Esophagus squamous epithelium (tissue), 5 donors: ENCODE measurements around the gene KCNJ10. TPM values are rescaled to one million over a fixed set of nuclear protein-coding genes. Genes with fewer than 3 reads are reported as not detected.

Experiments
- DNase-seq: peaks from one replicate; lab custom pipeline; 2025; lab: John Stamatoyannopoulos, UW
- H3K27ac ChIP-seq, 4 donors: fragments of 200-600 bp; sonication (generic); one replicate each; pipeline ENCODE4 v1.5.1; 2016 to 2019; ENCODE audit warnings: mild to moderate bottlenecking in 1 of 4
- H3K27me3 ChIP-seq, 4 donors: fragments of 200-600 bp; sonication (generic); 1 replicate in 3 of 4; 2 replicates in 1 of 4; pipeline versions ENCODE4 v1.5.1 to v1.6.0; 2017 to 2021; ENCODE audit warnings: antibody characterized with exemption in 1 of 4
- H3K36me3 ChIP-seq, 3 donors: fragments of 200-600 bp; sonication (generic); one replicate each; pipeline ENCODE4 v1.5.1; 2016 to 2019
- H3K4me1 ChIP-seq, 3 donors: fragments of 200-600 bp; sonication (generic); one replicate each; pipeline ENCODE4 v1.5.1; 2017 to 2019
- H3K4me3 ChIP-seq, 4 donors: fragments of 200-600 bp; sonication (generic); 1 replicate in 3 of 4; 2 replicates in 1 of 4; pipeline ENCODE4 v1.5.1; 2016 to 2019; ENCODE audit warnings: mild to moderate bottlenecking in 2 of 4, moderate library complexity in 1 of 4
- H3K9me3 ChIP-seq, 3 donors: fragments of 200-600 bp; sonication (generic); one replicate each; pipeline ENCODE4 v1.5.1; 2016 to 2019
- POLR2A ChIP-seq, 4 donors: fragments of 450-650 bp; IDR thresholded peaks; one replicate each; pipeline ENCODE4 v1.6.1; 2017; ENCODE audit warnings: antibody characterized with exemption in 4 of 4, mild to moderate bottlenecking in 4 of 4, moderate library complexity in 3 of 4
- WGBS, 2 donors: methylation state at CpG; one replicate each; pipeline ENCODE4 v1.1.5; 2018; 5-methylcytosine and 5-hydroxymethylcytosine counted together
- intact Hi-C: fragments of 100-400 bp; cut with DNase I; formaldehyde crosslinking; loops from one replicate; pipeline ENCODE4 v1.15.0; 2022
- total RNA-seq, 4 donors: library from RNA; depleted of rRNA; stranded (reverse); fragments of >200 nt; gene quantifications; one replicate each; pipeline ENCODE4 v1.1.0, GENCODE V29; 2016
- TF ChIP-seq, protein P1 (sequence below), 6 experiments: fragments of 450-650 bp in 4 of 6; fragments of 200-600 bp in 2 of 6; sonication (generic) in 2 of 6; IDR thresholded peaks; one replicate each; pipeline ENCODE4 v1.5.1; 2016 to 2019; ENCODE audit warnings: antibody characterized with exemption in 6 of 6, mild to moderate bottlenecking in 4 of 6, moderate library complexity in 4 of 6
- donor health status: DM: yes; HTN: yes; CAD: no.

The KCNJ10 gene
- total RNA-seq, 4 donors from 2014 or later, result 0.59 TPM; not detected in 3

DNA sequence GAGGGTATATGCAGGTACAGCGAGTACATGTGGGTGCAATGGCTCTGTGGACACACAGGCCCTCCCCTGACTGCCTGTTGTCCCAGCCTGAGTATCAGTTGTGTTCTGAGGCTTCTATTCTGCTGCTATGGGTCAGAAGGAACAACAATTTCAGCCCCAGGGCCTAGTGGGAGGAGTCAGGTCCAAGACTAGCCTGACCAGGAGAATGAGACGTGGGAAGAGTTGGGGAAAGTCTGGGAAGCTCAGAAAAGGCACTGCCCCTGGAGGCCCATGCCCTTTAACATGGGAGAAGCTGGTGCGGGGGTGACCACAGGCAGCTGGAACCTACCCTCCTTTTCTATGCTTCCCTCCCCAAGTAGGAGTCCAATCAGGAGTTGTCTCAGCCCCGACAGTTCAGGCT lies 20.8 kb upstream of the KCNJ10 start:
- 93 to 100% methylated on average over 1 to 4 of the region's 4 CpGs for WGBS, 2 donors
- H3K36me3 ChIP-seq, result peaks cover 0 to 81% (median 5%) of the 10 kb centered on the region in 3 donors

DNA sequence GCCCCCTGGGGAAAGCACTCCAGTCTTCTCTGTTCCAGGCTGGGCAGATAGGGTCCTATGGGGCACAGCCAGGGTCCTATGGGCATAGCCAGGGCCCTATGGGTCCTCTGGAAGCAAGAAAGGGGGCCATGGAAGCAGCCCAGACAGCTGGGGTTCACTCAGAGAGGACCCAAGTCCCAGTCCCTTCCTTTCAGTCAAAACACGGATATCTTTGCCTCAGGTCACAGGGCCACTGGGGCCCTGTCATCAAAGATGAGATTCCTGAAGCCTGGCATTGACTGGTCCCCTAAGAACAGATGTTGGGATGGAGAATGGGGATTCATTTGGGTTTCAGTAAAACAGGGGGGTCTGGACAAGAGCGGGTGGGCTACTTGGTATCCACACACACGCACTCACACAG lies 19.9 kb upstream of the KCNJ10 start:
- no peak overlapping the region for H3K27ac ChIP-seq
- no peaks in the 10 kb centered on the region for H3K9me3 ChIP-seq
- no peak for TF ChIP-seq POLR2A (IDR thresholded peaks at IDR 0.05)
- TF ChIP-seq, protein P1, sequence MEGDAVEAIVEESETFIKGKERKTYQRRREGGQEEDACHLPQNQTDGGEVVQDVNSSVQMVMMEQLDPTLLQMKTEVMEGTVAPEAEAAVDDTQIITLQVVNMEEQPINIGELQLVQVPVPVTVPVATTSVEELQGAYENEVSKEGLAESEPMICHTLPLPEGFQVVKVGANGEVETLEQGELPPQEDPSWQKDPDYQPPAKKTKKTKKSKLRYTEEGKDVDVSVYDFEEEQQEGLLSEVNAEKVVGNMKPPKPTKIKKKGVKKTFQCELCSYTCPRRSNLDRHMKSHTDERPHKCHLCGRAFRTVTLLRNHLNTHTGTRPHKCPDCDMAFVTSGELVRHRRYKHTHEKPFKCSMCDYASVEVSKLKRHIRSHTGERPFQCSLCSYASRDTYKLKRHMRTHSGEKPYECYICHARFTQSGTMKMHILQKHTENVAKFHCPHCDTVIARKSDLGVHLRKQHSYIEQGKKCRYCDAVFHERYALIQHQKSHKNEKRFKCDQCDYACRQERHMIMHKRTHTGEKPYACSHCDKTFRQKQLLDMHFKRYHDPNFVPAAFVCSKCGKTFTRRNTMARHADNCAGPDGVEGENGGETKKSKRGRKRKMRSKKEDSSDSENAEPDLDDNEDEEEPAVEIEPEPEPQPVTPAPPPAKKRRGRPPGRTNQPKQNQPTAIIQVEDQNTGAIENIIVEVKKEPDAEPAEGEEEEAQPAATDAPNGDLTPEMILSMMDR (IDR thresholded peaks at IDR 0.05), result no peak
- no peak overlapping the region for H3K4me3 ChIP-seq
- no peaks in the 10 kb centered on the region for H3K4me1 ChIP-seq
- intact Hi-C loops, result loop anchor here (10.0 kb wide), 2 partner anchors 155 to 165 kb away; no protein-coding TSS in a partner anchor
- no peak for DNase-seq
- H3K36me3 ChIP-seq, result peaks cover 0 to 77% (median 5%) of the 10 kb centered on the region in 3 donors
- WGBS, 2 donors, result 77 to 87% methylated on average over 2 to 3 of the region's 3 CpGs
- no peaks in the 10 kb centered on the region for H3K27me3 ChIP-seq

More for the DNA sequence above, 20.8 kb upstream of the KCNJ10 start:
- H3K27ac ChIP-seq, result no peak overlapping the region
- H3K4me1 ChIP-seq, result peaks cover 0 to 3% (median 0%) of the 10 kb centered on the region in 3 donors
- TF ChIP-seq, protein P1 (IDR thresholded peaks at IDR 0.05), result no peak
- no peak for TF ChIP-seq POLR2A (IDR thresholded peaks at IDR 0.05)
- intact Hi-C loops, result loop anchor here (10.0 kb wide), 1 partner anchor 164 kb away; no protein-coding TSS in a partner anchor
- no peaks in the 10 kb centered on the region for H3K9me3 ChIP-seq
- no peaks in the 10 kb centered on the region for H3K27me3 ChIP-seq
- H3K4me3 ChIP-seq, result no peak overlapping the region
- DNase-seq, result no peak

DNA sequence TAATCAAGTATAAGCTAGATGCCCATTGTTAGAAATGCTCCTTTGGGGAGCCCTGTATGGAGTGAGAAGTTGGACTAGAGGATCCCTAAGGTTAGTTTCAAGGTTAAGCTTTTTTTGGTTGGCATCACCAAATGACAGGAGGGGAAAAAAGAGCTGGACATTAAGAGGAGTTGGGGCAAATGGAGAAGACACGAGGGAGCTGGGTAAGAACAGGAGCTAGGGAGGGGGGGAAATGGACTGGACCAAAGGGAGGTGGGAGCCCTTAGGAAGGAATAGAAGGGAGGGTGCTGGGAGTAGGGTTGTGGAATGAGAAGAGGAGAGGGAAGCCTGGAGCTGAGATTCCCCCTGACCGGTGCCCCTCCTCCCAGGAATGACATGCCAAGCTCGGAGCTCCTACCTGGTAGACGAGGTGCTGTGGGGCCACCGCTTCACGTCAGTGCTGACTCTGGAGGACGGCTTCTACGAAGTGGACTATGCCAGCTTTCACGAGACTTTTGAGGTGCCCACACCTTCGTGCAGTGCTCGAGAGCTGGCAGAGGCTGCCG lies 17.2 kb upstream of the KCNJ10 start:
- H3K27ac ChIP-seq, result no peak overlapping the region
- intact Hi-C loops, result loop anchor here (10.0 kb wide), 1 partner anchor 152 kb away; no protein-coding TSS in a partner anchor
- H3K27me3 ChIP-seq, result peaks cover 0 to 22% (median 2%) of the 10 kb centered on the region in 4 donors
- H3K4me3 ChIP-seq, result no peak overlapping the region
- TF ChIP-seq POLR2A (IDR thresholded peaks at IDR 0.05), result no peak
- TF ChIP-seq, protein P1 (IDR thresholded peaks at IDR 0.05), result no peak
- WGBS, 2 donors, result 92 to 93% methylated on average over 8 to 9 of the region's 12 CpGs
- peaks cover 0 to 50% (median 0%) of the 10 kb centered on the region in 3 donors for H3K36me3 ChIP-seq
- H3K9me3 ChIP-seq, result no peaks in the 10 kb centered on the region
- peaks cover 0 to 11% (median 9%) of the 10 kb centered on the region in 3 donors for H3K4me1 ChIP-seq
- no peak for DNase-seq

DNA sequence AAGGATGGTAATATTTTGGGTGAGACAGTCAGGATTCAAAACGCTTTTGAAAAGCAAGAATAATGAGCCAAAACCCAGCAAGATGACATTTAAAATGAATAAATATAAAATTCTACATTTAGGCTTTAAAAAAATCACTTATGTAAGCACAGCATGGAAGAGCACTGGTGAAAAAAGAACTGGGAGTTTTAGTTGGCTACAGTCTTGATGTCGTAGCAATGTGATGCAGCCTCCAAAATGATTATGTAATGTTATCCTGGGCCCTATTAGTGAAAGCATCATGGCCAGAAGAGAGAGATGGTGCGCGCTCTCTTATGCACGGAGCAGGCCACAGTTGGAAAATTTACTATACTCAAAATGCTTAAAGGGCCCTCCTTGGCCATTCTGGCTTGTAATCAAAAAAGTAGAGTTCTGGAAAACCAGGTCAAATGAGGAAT lies 16.5 kb upstream of the KCNJ10 start:
- DNase-seq, result no peak
- H3K27ac ChIP-seq, result no peak overlapping the region
- H3K4me1 ChIP-seq, result peaks cover 0 to 11% (median 9%) of the 10 kb centered on the region in 3 donors
- intact Hi-C loops, result loop anchor here (10.0 kb wide), 1 partner anchor 152 kb away; no protein-coding TSS in a partner anchor
- no peaks in the 10 kb centered on the region for H3K9me3 ChIP-seq
- TF ChIP-seq, protein P1 (IDR thresholded peaks at IDR 0.05), result no peak
- TF ChIP-seq POLR2A (IDR thresholded peaks at IDR 0.05), result no peak
- peaks cover 0 to 30% (median 4%) of the 10 kb centered on the region in 4 donors for H3K27me3 ChIP-seq
- 65 to 79% methylated on average over 5 of the region's 5 CpGs for WGBS, 2 donors
- H3K36me3 ChIP-seq, result peaks cover 0 to 43% (median 0%) of the 10 kb centered on the region in 3 donors
- H3K4me3 ChIP-seq, result no peak overlapping the region
